ENCODE data around the gene UBE2QL1.

Gene UBE2QL1

DNA sequence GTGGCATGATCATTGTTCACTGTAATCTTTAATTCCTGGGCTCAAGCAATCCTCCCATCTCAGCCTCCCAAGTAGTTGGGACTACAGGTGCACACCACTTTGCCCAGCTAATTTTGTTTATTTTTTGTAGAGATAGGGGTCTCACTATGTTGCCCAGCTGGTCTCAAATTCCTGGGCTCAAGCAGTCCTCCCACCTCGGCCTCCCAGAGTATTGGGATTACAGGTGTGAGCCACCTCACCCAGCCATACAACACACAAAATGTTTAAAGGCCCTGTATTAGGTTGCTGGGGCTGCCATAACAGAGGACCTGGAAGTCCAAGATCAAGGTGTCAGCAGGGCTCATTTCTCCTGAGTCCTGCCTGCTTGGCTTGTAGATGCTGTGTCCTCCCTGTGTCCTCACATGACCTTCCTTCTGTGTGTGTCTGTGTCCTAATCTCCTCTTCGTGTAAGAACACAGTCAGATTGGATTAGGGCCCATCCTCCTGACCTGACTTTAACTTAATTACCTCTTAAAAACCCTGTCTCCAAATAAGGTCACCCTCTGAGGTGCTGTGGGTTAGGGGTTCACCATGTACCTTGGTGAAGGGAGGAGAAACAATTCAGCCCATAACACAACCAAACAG, 5.4 kb downstream of the UBE2QL1 start:
- no peak for DNase-seq

GRCh38 chr5:6454628-6455053, 6.0 kb downstream of the UBE2QL1 start:
- DNase-seq = no peak

GRCh38 chr5:6455571-6456200, 7.0 kb downstream of the UBE2QL1 start:
- no peak for DNase-seq

- DNase-seq = no peak
Measured at GRCh38 chr5:6456766-6457370, 8.2 kb downstream of the UBE2QL1 start.

GRCh38 chr5:6457592-6457991, 8.9 kb downstream of the UBE2QL1 start:
- DNase-seq = no peak

- DNase-seq = no peak
Measured at GRCh38 chr5:6458833-6459232, 10.2 kb downstream of the UBE2QL1 start.

- DNase-seq = no peak
Measured at GRCh38 chr5:6459896-6460295, 11.2 kb downstream of the UBE2QL1 start.

DNA sequence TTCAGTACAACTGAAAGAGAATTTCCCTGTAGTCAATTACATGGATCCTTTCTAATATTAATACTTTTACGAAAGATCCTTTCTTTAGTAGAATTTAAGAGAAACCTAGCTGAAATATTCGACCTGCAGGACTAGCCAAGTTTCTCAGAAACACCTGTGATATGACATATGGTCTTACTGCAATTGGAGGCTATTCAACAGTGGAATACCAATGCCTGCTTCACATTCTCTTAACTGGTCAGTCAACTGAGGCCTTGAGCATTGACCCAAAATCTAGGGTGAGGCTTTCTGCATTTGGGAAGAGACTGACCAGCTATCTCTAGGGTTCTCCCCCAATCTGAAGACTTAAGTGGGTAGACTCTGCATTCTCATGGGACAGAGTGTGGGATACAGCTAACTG, 12.3 kb downstream of the UBE2QL1 start:
- no peak for DNase-seq

DNA sequence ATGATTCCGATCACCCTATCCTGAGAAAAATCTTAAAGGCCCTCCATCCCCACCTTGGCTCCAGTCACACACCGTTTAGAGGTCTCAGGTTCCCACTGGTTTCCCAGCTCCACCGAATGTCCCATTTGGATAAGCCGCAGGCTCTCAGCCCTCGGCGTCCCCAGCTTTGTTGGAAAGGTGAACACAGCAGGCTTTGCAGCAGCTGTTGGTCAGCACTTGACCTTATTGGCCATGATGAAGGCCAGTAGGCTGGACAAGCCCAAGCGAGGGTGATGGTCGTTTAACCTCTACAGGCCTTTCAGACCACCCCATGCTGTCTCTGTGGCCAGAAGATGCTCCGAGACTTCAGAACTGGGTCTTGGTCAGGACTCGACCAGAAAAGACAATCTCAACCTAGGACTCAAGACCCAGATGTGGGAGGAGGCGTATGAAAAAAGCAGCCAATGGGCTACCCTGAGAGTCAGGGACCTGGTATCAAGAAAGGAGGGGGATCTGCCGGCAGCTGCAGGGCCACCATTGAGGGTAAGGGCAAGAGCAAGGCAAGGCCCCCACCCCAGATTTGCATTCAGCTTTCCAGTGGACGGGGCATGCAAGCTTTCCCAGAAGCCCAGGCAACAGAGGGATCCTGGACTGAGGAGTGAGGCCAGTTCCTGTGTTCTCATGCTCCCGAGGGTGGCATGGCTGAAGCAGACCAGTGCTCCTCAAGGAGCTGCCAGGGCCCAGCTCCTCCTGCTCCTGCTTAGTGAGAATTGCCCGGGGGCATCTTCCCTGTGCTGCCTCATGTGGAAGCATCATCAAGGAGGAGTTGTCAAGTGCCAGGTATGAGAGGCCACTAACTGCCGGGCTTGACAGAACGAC, 13.4 kb downstream of the UBE2QL1 start:
- no peak for DNase-seq

GRCh38 chr5:6462671-6463070, 14.0 kb downstream of the UBE2QL1 start:
- DNase-seq = no peak

- no peak for DNase-seq
Measured at GRCh38 chr5:6464441-6464840, 15.8 kb downstream of the UBE2QL1 start.

DNA sequence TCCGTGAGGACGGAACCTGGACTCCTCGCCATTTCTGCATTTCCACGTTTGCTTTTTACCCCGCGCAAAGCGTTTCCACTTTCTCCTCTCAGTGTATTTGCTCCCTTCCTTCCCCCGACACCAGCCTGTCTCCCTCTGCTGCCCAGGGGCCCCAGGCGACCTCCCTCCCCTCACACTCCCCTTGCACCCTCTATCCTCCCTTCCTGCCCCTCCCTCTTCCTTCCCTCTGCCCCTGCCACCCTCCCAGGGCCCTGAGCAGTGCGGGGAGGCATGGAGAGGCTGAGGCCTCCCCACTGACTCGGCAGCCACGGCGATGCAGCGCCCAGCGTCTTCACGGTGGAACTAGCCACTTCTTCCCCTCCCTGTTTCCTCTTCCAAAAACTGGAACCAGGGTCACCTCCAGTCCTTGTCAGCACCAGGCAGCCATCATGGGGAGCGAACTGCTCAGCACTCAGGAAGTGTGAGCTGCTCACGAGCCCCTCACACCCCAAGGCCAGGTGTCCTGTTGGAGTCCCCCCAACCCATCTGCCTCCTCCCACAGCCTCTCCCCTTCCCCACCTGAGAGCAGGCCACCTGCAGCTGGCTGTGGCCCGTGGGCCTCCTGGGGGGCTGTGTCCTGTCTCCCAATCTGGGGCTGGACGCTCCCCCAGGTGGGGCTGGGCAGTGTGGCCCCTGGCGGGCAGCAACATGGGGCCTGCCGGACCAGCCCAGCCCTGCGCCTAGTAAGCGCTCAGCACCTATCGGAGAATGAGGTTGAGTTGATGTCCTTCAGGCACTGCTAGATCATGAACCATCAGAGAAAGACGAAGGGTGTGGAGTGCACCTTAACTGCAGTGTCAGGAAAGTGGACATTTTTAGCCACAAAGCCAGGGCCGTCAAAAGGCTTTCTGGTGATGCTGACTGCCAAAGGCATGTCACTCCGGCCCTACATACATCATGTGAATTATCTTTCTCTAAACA, 17.5 kb downstream of the UBE2QL1 start:
- DNase-seq = no peak

GRCh38 chr5:6466975-6467567, 18.4 kb downstream of the UBE2QL1 start:
- DNase-seq = no peak

GRCh38 chr5:6467591-6467990, 18.9 kb downstream of the UBE2QL1 start:
- DNase-seq = no peak

GRCh38 chr5:6468104-6468503, 19.4 kb downstream of the UBE2QL1 start:
- no peak for DNase-seq

DNA sequence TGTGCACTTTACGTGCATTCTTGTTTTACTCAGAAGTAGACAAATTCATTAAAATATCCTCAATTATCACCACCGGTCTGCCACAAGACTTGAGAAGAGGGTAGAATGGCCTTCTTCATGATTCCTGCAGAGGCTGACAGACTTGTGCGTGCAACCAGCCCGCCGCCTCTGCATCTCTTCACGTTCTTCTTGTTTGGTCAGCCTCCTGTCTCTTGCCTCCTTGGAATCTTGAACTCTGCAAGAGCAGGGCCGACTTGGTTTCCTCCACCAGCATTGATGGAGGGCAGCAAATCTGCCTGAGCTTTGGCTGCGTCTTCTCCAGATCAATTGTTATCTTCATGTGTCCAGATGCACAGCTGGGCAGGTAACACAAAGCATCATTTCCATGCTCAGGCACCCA, 20.2 kb downstream of the UBE2QL1 start:
- no peak for DNase-seq

GRCh38 chr5:6469836-6470235, 21.2 kb downstream of the UBE2QL1 start:
- DNase-seq = no peak

GRCh38 chr5:6470672-6471071, 22.0 kb downstream of the UBE2QL1 start:
- DNase-seq = no peak

DNA sequence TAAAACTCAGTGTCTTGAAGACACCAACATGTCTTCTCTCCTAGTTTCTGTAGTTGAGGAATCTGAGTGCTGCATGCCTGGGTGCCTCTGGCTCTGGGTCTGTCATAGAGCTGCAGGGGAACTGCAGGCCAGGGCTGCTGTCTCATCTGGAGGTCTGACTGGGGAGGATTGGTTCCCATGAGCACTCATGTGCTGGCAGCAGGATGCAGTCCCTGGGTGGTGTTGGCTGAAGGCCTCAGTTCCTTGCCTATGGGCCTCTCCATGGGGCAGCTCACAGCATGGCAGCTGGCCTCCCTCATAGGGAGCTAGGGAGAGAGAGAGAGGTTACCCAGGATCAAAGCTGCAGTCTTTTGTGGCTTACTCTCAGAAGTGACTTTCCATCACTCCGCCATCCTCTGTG, 22.6 kb downstream of the UBE2QL1 start:
- no peak for DNase-seq

GRCh38 chr5:6472792-6473191, 24.1 kb downstream of the UBE2QL1 start:
- DNase-seq = no peak

DNA sequence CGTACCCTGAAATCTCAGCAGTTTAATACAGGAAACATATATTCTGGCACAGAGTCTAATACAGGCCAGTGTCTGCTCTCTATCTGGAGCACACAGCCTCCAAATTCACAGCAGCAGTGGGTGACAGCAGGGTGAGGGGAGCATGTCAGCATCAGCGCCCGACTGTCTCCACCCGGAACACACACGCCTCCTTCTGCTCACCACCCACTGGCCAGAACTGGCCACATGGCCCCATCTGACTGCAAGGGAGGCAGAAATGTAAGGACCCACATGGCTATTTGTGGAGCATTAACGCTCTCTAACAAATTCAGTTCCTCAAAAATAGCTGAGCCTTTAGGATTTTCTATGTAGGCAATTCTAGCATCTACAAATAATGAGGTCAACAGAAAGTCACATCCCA, 24.6 kb downstream of the UBE2QL1 start:
- DNase-seq = no peak

All from right kidney (tissue), 1 donor.